Epithelial cell of proximal tubule (primary cell): ENCODE data around the gene ARHGEF3. TPM values are rescaled to one million over a fixed set of nuclear protein-coding genes. Genes with fewer than 3 reads are reported as not detected.

Experiments
- DNase-seq: peaks from one replicate; pipeline ENCODE4 v3.0.0-alpha.2; 2011; ENCODE audit warnings: low read depth
- H3K4me3 ChIP-seq: 2 replicates; pipeline ENCODE4 v1.5.1; 2011; ENCODE audit warnings: low read depth, mild to moderate bottlenecking, low read length
- total RNA-seq: library from RNA; depleted of rRNA; stranded (reverse); fragments of >200 nt; gene quantifications from 2 replicates; pipeline ENCODE4 v1.2.3, GENCODE V29; 2015
- TF ChIP-seq, protein P1 (sequence below): conservative IDR thresholded peaks from 2 replicates; pipeline ENCODE4 v1.5.1; 2012; ENCODE audit warnings: low read depth, mild to moderate bottlenecking, low read length

The ARHGEF3 gene
- total RNA-seq, 1 donor from 2014 or later: 6.5 TPM

- no peak for DNase-seq
- H3K4me3 ChIP-seq: peak overlapping the region; percentile 74
- TF ChIP-seq, protein P1, sequence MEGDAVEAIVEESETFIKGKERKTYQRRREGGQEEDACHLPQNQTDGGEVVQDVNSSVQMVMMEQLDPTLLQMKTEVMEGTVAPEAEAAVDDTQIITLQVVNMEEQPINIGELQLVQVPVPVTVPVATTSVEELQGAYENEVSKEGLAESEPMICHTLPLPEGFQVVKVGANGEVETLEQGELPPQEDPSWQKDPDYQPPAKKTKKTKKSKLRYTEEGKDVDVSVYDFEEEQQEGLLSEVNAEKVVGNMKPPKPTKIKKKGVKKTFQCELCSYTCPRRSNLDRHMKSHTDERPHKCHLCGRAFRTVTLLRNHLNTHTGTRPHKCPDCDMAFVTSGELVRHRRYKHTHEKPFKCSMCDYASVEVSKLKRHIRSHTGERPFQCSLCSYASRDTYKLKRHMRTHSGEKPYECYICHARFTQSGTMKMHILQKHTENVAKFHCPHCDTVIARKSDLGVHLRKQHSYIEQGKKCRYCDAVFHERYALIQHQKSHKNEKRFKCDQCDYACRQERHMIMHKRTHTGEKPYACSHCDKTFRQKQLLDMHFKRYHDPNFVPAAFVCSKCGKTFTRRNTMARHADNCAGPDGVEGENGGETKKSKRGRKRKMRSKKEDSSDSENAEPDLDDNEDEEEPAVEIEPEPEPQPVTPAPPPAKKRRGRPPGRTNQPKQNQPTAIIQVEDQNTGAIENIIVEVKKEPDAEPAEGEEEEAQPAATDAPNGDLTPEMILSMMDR: no peak
These were observed 613 bp upstream of the ARHGEF3 start for GRCh38 chr3:56802378-56802745.

DNA sequence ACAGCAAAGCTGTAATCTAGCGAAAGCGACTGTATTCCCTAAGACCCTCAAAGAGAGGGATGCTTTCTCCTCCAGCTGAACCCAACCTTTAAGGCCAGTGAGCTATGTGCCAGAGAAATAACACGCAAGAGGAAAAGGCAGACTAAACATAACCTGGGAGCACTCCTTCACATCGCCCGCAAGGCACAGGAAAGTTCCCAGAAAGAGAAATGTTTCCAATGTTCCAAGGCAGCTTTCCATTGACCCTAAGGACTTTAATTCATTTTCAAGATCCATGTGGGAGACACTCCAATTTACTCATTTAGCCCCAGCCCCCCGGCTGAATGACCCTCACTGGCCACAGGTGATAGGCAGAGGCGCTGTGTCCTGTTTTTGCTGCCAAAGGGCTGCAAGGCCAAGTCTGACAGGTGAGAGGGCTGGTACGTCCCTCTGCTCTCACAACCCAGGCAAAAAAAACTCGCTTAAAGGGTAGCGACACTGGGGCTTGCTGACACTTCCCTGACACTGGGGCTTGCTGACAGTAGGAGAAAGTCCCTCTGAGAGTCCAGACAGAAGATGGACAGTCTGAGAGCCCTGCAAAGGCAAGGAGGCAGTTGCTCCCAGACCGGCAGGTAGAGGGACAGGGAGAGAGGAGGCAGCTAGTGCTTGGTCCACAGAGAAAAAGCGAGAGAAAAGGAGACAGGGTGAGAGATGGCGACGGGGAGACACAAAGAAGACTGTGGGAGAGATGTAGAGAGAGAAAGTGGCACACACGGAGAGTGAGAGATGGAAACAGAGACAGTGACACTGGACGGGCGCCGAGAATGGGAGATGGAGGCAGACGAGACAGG is 702 bp downstream of the ARHGEF3 start:
- TF ChIP-seq, protein P1: no peak
- DNase-seq: no peak
- H3K4me3 ChIP-seq: peak overlapping the region; percentile 74

- TF ChIP-seq, protein P1: no peak
- DNase-seq: no peak
- peak overlapping the region; percentile 74 for H3K4me3 ChIP-seq
These were observed 1.5 kb downstream of the ARHGEF3 start for GRCh38 chr3:56800130-56800831.

DNA sequence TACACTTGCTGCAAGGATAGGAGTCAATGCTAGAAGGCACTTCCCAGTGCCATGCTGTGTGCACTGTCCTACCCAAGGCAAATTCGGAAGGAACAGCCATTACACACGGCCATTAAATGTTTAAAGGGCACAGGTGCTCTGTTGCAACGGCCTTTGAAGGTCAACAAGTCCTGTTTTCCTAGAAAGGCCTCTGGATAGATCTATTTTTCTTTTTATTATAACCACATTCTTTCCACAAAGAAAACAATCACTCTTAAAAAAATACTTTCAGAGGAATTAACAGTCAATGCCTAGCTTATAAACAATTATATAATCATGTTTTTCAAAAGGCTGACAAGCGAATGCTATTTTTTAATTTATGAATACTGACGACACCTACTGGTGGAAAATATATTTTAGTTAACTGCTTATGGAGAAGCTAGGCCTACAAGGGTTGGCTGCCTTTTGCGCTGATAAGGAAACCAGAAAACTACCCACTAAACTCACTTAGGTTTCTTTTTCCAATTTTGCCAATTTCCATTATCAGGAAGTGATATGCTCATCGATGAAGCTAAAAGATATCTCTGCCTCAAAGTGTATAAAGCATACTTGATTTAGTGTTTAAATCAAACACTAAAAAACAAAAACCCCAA is 2.4 kb downstream of the ARHGEF3 start:
- TF ChIP-seq, protein P1: peak; percentile 54
- DNase-seq: no peak
- H3K4me3 ChIP-seq: peak overlapping the region; percentile 74

DNA sequence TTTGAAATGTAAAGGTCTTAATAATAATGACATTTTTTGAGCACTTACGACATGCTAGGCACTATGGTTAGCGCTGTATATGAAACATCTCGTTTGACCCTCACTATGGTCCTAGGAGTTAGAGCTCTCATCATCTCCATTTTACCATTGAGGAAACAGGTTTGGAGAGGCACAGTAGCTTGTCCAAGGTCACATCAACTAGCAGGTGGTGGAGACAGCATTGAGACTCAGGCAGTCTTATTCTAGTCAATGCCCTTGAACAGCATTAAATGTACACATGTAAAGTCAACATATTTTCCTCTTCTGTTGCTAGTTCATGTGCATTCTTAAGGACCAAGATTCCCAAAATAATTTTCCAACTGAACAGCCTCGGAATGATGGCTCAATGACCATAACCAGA is 4.8 kb downstream of the ARHGEF3 start:
- no peak for DNase-seq
- TF ChIP-seq, protein P1: no peak
- no peak overlapping the region for H3K4me3 ChIP-seq

- no peak for DNase-seq
- no peak overlapping the region for H3K4me3 ChIP-seq
- TF ChIP-seq, protein P1: no peak
These were observed 5.5 kb downstream of the ARHGEF3 start for GRCh38 chr3:56796202-56796601.
